Left ventricle myocardium inferior (tissue), 1 donor: ENCODE results near the gene C1QC. TPM values are rescaled to one million over a fixed set of nuclear protein-coding genes. Genes with fewer than 3 reads are reported as not detected.

Source experiments
- DNase-seq: peaks from one replicate; pipeline ENCODE4 v3.0.0-alpha.2; 2020
- H3K27ac ChIP-seq: fragments of 200-600 bp; replicated peaks from 2 replicates; pipeline ENCODE4 v1.8.0; 2021
- H3K27me3 ChIP-seq: fragments of 200-600 bp; 2 replicates; pipeline ENCODE4 v1.8.0; 2021; ENCODE audit warnings: low read depth
- H3K36me3 ChIP-seq: fragments of 200-600 bp; 2 replicates; pipeline ENCODE4 v1.8.0; 2021
- H3K4me1 ChIP-seq: fragments of 200-600 bp; 2 replicates; pipeline ENCODE4 v1.8.0; 2021
- H3K4me3 ChIP-seq: fragments of 200-600 bp; 2 replicates; pipeline ENCODE4 v1.8.0; 2021; ENCODE audit warnings: mild to moderate bottlenecking, moderate library complexity
- H3K9me3 ChIP-seq: fragments of 200-600 bp; replicated peaks from 2 replicates; pipeline ENCODE4 v1.8.0; 2021
- intact Hi-C: fragments of 100-400 bp; cut with micrococcal nuclease; formaldehyde crosslinking; loops from one replicate; pipeline ENCODE4 v1.11.0; 2022
- total RNA-seq: library from RNA; stranded (reverse); fragmentation: NEBNext Ultra II Directional; extraction: Animal tissue kit (Norgen Biotek cat#: 25700); gene quantifications from one replicate; pipeline ENCODE4 v1.2.1, GENCODE V29; 2021
- TF ChIP-seq, protein P1 (sequence below): fragments of 200-600 bp; IDR thresholded peaks from 2 replicates; pipeline ENCODE4 v1.8.0; 2021; ENCODE audit warnings: antibody characterized with exemption, mild to moderate bottlenecking, borderline replicate concordance
- donor health status: DM: no; HTN: yes; CAD: no; lungs with severe emphysema.

C1QC gene
- total RNA-seq, 1 donor from 2014 or later = 76.6 TPM

DNA sequence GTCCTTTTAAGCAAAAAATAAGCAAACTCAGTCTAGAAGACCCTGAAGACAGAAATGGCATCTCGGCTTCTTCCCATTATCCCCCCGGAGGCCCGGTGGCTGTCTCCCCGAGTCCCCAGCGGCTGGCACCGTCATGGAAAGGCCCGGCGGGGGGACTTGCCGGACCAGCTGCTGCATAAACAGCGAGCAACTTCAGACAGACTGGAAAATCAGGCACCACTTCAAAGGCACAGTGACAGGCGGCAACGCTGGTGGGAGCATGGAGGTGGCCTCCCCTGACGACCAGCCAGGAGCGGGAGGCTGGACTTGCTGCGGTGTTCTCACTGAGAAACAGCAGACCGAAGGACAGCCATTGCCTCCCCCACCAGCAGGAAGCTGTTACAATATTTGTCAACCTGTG is 25.4 kb upstream of the C1QC start:
- peaks cover 100% of the 10 kb centered on the region for H3K27me3 ChIP-seq
- TF ChIP-seq, protein P1, sequence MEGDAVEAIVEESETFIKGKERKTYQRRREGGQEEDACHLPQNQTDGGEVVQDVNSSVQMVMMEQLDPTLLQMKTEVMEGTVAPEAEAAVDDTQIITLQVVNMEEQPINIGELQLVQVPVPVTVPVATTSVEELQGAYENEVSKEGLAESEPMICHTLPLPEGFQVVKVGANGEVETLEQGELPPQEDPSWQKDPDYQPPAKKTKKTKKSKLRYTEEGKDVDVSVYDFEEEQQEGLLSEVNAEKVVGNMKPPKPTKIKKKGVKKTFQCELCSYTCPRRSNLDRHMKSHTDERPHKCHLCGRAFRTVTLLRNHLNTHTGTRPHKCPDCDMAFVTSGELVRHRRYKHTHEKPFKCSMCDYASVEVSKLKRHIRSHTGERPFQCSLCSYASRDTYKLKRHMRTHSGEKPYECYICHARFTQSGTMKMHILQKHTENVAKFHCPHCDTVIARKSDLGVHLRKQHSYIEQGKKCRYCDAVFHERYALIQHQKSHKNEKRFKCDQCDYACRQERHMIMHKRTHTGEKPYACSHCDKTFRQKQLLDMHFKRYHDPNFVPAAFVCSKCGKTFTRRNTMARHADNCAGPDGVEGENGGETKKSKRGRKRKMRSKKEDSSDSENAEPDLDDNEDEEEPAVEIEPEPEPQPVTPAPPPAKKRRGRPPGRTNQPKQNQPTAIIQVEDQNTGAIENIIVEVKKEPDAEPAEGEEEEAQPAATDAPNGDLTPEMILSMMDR = no peak
- no peak overlapping the region for H3K4me3 ChIP-seq
- no peak overlapping the region for H3K27ac ChIP-seq
- no peaks in the 10 kb centered on the region for H3K4me1 ChIP-seq
- no peaks in the 10 kb centered on the region for H3K9me3 ChIP-seq
- intact Hi-C loops = no loop called here
- H3K36me3 ChIP-seq = no peaks in the 10 kb centered on the region
- no peak for DNase-seq

DNA sequence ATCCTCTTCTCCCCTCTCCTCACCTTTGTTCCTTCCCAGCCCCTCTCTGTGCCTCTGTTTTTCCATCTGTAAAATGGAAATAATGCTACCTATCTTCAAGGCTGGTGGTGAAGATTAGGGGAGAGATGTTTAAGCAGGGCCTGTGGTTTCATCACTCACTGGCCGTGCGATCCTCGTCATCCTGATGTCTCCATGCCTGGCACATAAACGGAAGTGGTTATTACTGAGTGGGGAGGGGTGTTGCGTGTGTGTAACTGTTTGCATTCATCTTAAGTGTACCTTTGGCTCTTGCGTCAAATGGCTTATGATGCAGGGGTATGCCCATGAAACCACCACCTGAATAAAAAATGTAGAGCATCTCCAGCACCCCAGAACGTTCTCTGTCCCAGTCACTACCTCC is 24.2 kb upstream of the C1QC start:
- TF ChIP-seq, protein P1 = no peak
- no peaks in the 10 kb centered on the region for H3K36me3 ChIP-seq
- H3K4me1 ChIP-seq = no peaks in the 10 kb centered on the region
- intact Hi-C loops = no loop called here
- no peak overlapping the region for H3K27ac ChIP-seq
- no peak for DNase-seq
- H3K9me3 ChIP-seq = no peaks in the 10 kb centered on the region
- H3K27me3 ChIP-seq = peaks cover 99% of the 10 kb centered on the region
- H3K4me3 ChIP-seq = no peak overlapping the region

- Histone ChIP-seq H3K4me3 (no peak overlapping the region), H3K9me3 (no peaks in the 10 kb centered on the region), H3K27ac (no peak overlapping the region), H3K36me3 (no peaks in the 10 kb centered on the region), H3K4me1 (no peaks in the 10 kb centered on the region), H3K27me3 (peaks cover 99% of the 10 kb centered on the region)
- intact Hi-C loops = no loop called here
- TF ChIP-seq, protein P1 = no peak
- DNase-seq = no peak
Observed at GRCh38 chr1:22619798-22620197, 23.6 kb upstream of the C1QC start.

GRCh38 chr1:22621761-22622160 is 21.7 kb upstream of the C1QC start:
- H3K27me3 ChIP-seq = peaks cover 99% of the 10 kb centered on the region
- intact Hi-C loops = no loop called here
- H3K27ac ChIP-seq = no peak overlapping the region
- H3K4me1 ChIP-seq = no peaks in the 10 kb centered on the region
- no peak overlapping the region for H3K4me3 ChIP-seq
- no peaks in the 10 kb centered on the region for H3K36me3 ChIP-seq
- no peak for DNase-seq
- no peaks in the 10 kb centered on the region for H3K9me3 ChIP-seq
- TF ChIP-seq, protein P1 = no peak

GRCh38 chr1:22625262-22625925 is 18.0 kb upstream of the C1QC start:
- H3K9me3 ChIP-seq = no peaks in the 10 kb centered on the region
- peaks cover 85% of the 10 kb centered on the region for H3K27me3 ChIP-seq
- no peaks in the 10 kb centered on the region for H3K36me3 ChIP-seq
- TF ChIP-seq, protein P1 = no peak
- DNase-seq = no peak
- no peak overlapping the region for H3K27ac ChIP-seq
- no peak overlapping the region for H3K4me3 ChIP-seq
- intact Hi-C loops = no loop called here
- H3K4me1 ChIP-seq = no peaks in the 10 kb centered on the region
